Measurements from ENCODE around the gene CENPS. TPM values are rescaled to one million over a fixed set of nuclear protein-coding genes. Genes with fewer than 3 reads are reported as not detected.
A peak's percentile ranks its signal among the peaks of the same experiment; 100 is the strongest.
"Not testable (repeated sequence)": the region's sequence is repeated elsewhere in the genome, so short reads cannot be mapped to it uniquely, and the experiment has no call there.

The CENPS gene
- total RNA-seq, 5 donors from 2014 or later (not counting 1 experiment from before 2014, with no cell fraction given), result 3.5 to 9.7 (median 5.8) TPM

GRCh38 chr1:10450836-10451235, 20.6 kb downstream of the CENPS start:
- Mint-ChIP-seq H3K4me3 (no peak overlapping the region), H3K27me3 (peaks cover 0 to 3% of the 10 kb centered on the region in 2 donors), H3K27ac (no peak overlapping the region), H3K4me1 (no peaks in the 10 kb centered on the region), H3K36me3 (peaks cover 2% of the 10 kb centered on the region), H3K9me3 (no peaks in the 10 kb centered on the region)
- POLR2A ChIA-PET, result no interaction called here
- H3K27me3 ChIP-seq (replicated peaks in 1 of 2; ENCODE audit: control insufficient read depth in 2 of 2, extremely low read depth in 1 of 2, insufficient read depth in 2 of 2, low read length in 1 of 2), result peaks cover 0 to 10% of the 10 kb centered on the region in 2 experiments
- DNase-seq (no peak), ATAC-seq (replicated peaks in 1 of 4) (no peak)
- H3K9me3 ChIP-seq, result no peaks in the 10 kb centered on the region
- CTCF ChIA-PET, result no interaction called here
- H3K36me3 ChIP-seq (ENCODE audit: control insufficient read depth in 2 of 2, extremely low read depth in 1 of 2, insufficient read depth in 1 of 2, low read length in 1 of 2), result no peaks in the 10 kb centered on the region
- no peak overlapping the region for H3K4me3 ChIP-seq (ENCODE audit: control insufficient read depth in 1 of 2, extremely low read depth in 1 of 2, low read length in 1 of 2)
- no peak overlapping the region for H3K27ac ChIP-seq (ENCODE audit: low read length)
- no peaks in the 10 kb centered on the region for H3K4me1 ChIP-seq (ENCODE audit: control insufficient read depth in 1 of 2, extremely low read depth in 1 of 2, insufficient read depth in 2 of 2, low read length in 2 of 2)
- WGBS (ENCODE audit: insufficient coverage), result no CpG with 5 or more reads among the region's 6 CpGs

GRCh38 chr1:10451287-10451686, 21.1 kb downstream of the CENPS start:
- Histone ChIP-seq H3K27ac (ENCODE audit: low read length) (no peak overlapping the region), H3K4me3 (ENCODE audit: control insufficient read depth in 1 of 2, extremely low read depth in 1 of 2, low read length in 1 of 2) (no peak overlapping the region), H3K4me1 (ENCODE audit: control insufficient read depth in 1 of 2, extremely low read depth in 1 of 2, insufficient read depth in 2 of 2, low read length in 2 of 2) (no peaks in the 10 kb centered on the region), H3K27me3 (replicated peaks in 1 of 2; ENCODE audit: control insufficient read depth in 2 of 2, extremely low read depth in 1 of 2, insufficient read depth in 2 of 2, low read length in 1 of 2) (peaks cover 0 to 10% of the 10 kb centered on the region in 2 experiments), H3K9me3 (no peaks in the 10 kb centered on the region), H3K36me3 (ENCODE audit: control insufficient read depth in 2 of 2, extremely low read depth in 1 of 2, insufficient read depth in 1 of 2, low read length in 1 of 2) (no peaks in the 10 kb centered on the region)
- Mint-ChIP-seq H3K36me3 (peaks cover 5% of the 10 kb centered on the region), H3K27me3 (peaks cover 0 to 3% of the 10 kb centered on the region in 2 donors), H3K4me1 (no peaks in the 10 kb centered on the region), H3K9me3 (no peaks in the 10 kb centered on the region), H3K27ac (no peak overlapping the region), H3K4me3 (no peak overlapping the region)
- 30% methylated on average over 4 of the region's 10 CpGs for WGBS (ENCODE audit: insufficient coverage)
- no peak for DNase-seq
- ChIA-PET CTCF (interaction anchor here in 1 of 2 donors (0.9 kb wide), 1 partner anchor 9 kb away, joined by 3 read pairs; no protein-coding TSS in a partner anchor), POLR2A (no interaction called here)
- no peak for ATAC-seq (replicated peaks in 1 of 4)

- ChIA-PET POLR2A (interaction anchor here in 1 of 2 donors (0.6 kb wide), 2 partner anchors 236 to 486 kb away, joined by 6 to 7 read pairs; no protein-coding TSS in a partner anchor), CTCF (interaction anchor here (0.6 to 1.3 kb wide), 4 partner anchors 26 to 549 kb away, joined by 3 to 5 read pairs (median 4); partner anchors contain the start of gene CENPS (in 1 of the 2))
- Histone ChIP-seq H3K4me3 (ENCODE audit: control insufficient read depth in 1 of 2, extremely low read depth in 1 of 2, low read length in 1 of 2) (no peak overlapping the region), H3K27ac (ENCODE audit: low read length) (no peak overlapping the region), H3K36me3 (ENCODE audit: control insufficient read depth in 2 of 2, extremely low read depth in 1 of 2, insufficient read depth in 1 of 2, low read length in 1 of 2) (peaks cover 0 to 4% of the 10 kb centered on the region in 2 donors), H3K27me3 (replicated peaks in 1 of 2; ENCODE audit: control insufficient read depth in 2 of 2, extremely low read depth in 1 of 2, insufficient read depth in 2 of 2, low read length in 1 of 2) (no peaks in the 10 kb centered on the region), H3K4me1 (ENCODE audit: control insufficient read depth in 1 of 2, extremely low read depth in 1 of 2, insufficient read depth in 2 of 2, low read length in 2 of 2) (peaks cover 0 to 6% of the 10 kb centered on the region in 2 experiments), H3K9me3 (no peaks in the 10 kb centered on the region)
- no peaks in the 10 kb centered on the region for H3K9me3 Mint-ChIP-seq
- H3K27me3 Mint-ChIP-seq, result no peaks in the 10 kb centered on the region
- ATAC-seq (replicated peaks in 1 of 4) (no peak), DNase-seq (no peak)
- WGBS (ENCODE audit: insufficient coverage), result 72% methylated on average over 2 of the region's 5 CpGs
- no peak overlapping the region for H3K4me3 Mint-ChIP-seq
- peaks cover 0 to 11% (median 10%) of the 10 kb centered on the region in 3 donors for H3K4me1 Mint-ChIP-seq
- no peak overlapping the region for H3K27ac Mint-ChIP-seq
- H3K36me3 Mint-ChIP-seq, result peaks cover 4% of the 10 kb centered on the region
These were observed 25.8 kb downstream of the CENPS start for GRCh38 chr1:10456048-10456447.

- H3K27ac Mint-ChIP-seq, result no peak overlapping the region
- ATAC-seq (replicated peaks in 1 of 4) (no peak), DNase-seq (no peak)
- no CpG with 5 or more reads among the region's 7 CpGs for WGBS (ENCODE audit: insufficient coverage)
- H3K4me3 ChIP-seq (ENCODE audit: control insufficient read depth in 1 of 2, extremely low read depth in 1 of 2, low read length in 1 of 2), result no peak overlapping the region
- no peaks in the 10 kb centered on the region for H3K27me3 Mint-ChIP-seq
- H3K36me3 Mint-ChIP-seq, result peaks cover 10% of the 10 kb centered on the region
- peaks cover 0 to 6% of the 10 kb centered on the region in 2 experiments for H3K4me1 ChIP-seq (ENCODE audit: control insufficient read depth in 1 of 2, extremely low read depth in 1 of 2, insufficient read depth in 2 of 2, low read length in 2 of 2)
- H3K4me1 Mint-ChIP-seq, result peaks cover 0 to 11% (median 10%) of the 10 kb centered on the region in 3 donors
- peaks cover 0 to 10% of the 10 kb centered on the region in 2 donors for H3K36me3 ChIP-seq (ENCODE audit: control insufficient read depth in 2 of 2, extremely low read depth in 1 of 2, insufficient read depth in 1 of 2, low read length in 1 of 2)
- H3K27me3 ChIP-seq (replicated peaks in 1 of 2; ENCODE audit: control insufficient read depth in 2 of 2, extremely low read depth in 1 of 2, insufficient read depth in 2 of 2, low read length in 1 of 2), result no peaks in the 10 kb centered on the region
- H3K9me3 Mint-ChIP-seq, result no peaks in the 10 kb centered on the region
- CTCF ChIA-PET, result interaction anchor here (0.6 to 1.3 kb wide), 4 partner anchors 27 to 550 kb away, joined by 3 to 5 read pairs (median 4); partner anchors contain the start of gene CENPS (in 1 of the 2)
- POLR2A ChIA-PET, result interaction anchor here in 1 of 2 donors (0.6 kb wide), 2 partner anchors 237 to 487 kb away, joined by 6 to 7 read pairs; no protein-coding TSS in a partner anchor
- no peak overlapping the region for H3K27ac ChIP-seq (ENCODE audit: low read length)
- no peak overlapping the region for H3K4me3 Mint-ChIP-seq
- H3K9me3 ChIP-seq, result no peaks in the 10 kb centered on the region
These were observed 26.4 kb downstream of the CENPS start for GRCh38 chr1:10456661-10457060.

- DNase-seq; H3K9me3 Mint-ChIP-seq; H3K9me3 ChIP-seq; H3K27ac ChIP-seq (ENCODE audit: low read length); CTCF ChIA-PET; ATAC-seq (replicated peaks in 1 of 4); H3K27me3 Mint-ChIP-seq; H3K4me3 ChIP-seq (ENCODE audit: control insufficient read depth in 1 of 2, extremely low read depth in 1 of 2, low read length in 1 of 2); H3K4me1 ChIP-seq (ENCODE audit: control insufficient read depth in 1 of 2, extremely low read depth in 1 of 2, insufficient read depth in 2 of 2, low read length in 2 of 2); H3K27me3 ChIP-seq (replicated peaks in 1 of 2; ENCODE audit: control insufficient read depth in 2 of 2, extremely low read depth in 1 of 2, insufficient read depth in 2 of 2, low read length in 1 of 2); POLR2A ChIA-PET; H3K4me3 Mint-ChIP-seq: not testable (repeated sequence)
- H3K36me3 ChIP-seq (ENCODE audit: control insufficient read depth in 2 of 2, extremely low read depth in 1 of 2, insufficient read depth in 1 of 2, low read length in 1 of 2), result peaks cover 0 to 13% of the 10 kb centered on the region in 2 donors
- Mint-ChIP-seq H3K36me3 (peaks cover 11% of the 10 kb centered on the region), H3K27ac (peak overlapping the region in 1 of 2 donors; percentile 34), H3K4me1 (peaks cover 0 to 11% (median 10%) of the 10 kb centered on the region in 3 donors)
- WGBS (ENCODE audit: insufficient coverage), result 67% methylated on average over 1 of the region's 7 CpGs
These were observed 27.2 kb downstream of the CENPS start for GRCh38 chr1:10457462-10457861.

GRCh38 chr1:10457875-10458274, 27.6 kb downstream of the CENPS start:
- Histone ChIP-seq H3K9me3 (no peaks in the 10 kb centered on the region), H3K36me3 (ENCODE audit: control insufficient read depth in 2 of 2, extremely low read depth in 1 of 2, insufficient read depth in 1 of 2, low read length in 1 of 2) (peaks cover 0 to 17% of the 10 kb centered on the region in 2 donors), H3K27me3 (replicated peaks in 1 of 2; ENCODE audit: control insufficient read depth in 2 of 2, extremely low read depth in 1 of 2, insufficient read depth in 2 of 2, low read length in 1 of 2) (no peaks in the 10 kb centered on the region), H3K4me3 (ENCODE audit: control insufficient read depth in 1 of 2, extremely low read depth in 1 of 2, low read length in 1 of 2) (no peak overlapping the region), H3K4me1 (ENCODE audit: control insufficient read depth in 1 of 2, extremely low read depth in 1 of 2, insufficient read depth in 2 of 2, low read length in 2 of 2) (peaks cover 0 to 6% of the 10 kb centered on the region in 2 experiments), H3K27ac (ENCODE audit: low read length) (no peak overlapping the region)
- peak overlapping the region in 1 of 2 donors; percentile 17 for H3K27ac Mint-ChIP-seq
- peaks cover 15% of the 10 kb centered on the region for H3K36me3 Mint-ChIP-seq
- POLR2A ChIA-PET, result interaction anchor here in 1 of 2 donors (0.6 kb wide), 1 partner anchor 38 kb away, joined by 4 read pairs; no protein-coding TSS in a partner anchor
- ATAC-seq (replicated peaks in 1 of 4) (no peak), DNase-seq (no peak)
- WGBS (ENCODE audit: insufficient coverage), result 95% methylated on average over 9 of the region's 9 CpGs
- H3K4me3 Mint-ChIP-seq, result no peak overlapping the region
- no peaks in the 10 kb centered on the region for H3K27me3 Mint-ChIP-seq
- peaks cover 0 to 11% (median 10%) of the 10 kb centered on the region in 3 donors for H3K4me1 Mint-ChIP-seq
- H3K9me3 Mint-ChIP-seq, result no peaks in the 10 kb centered on the region
- CTCF ChIA-PET, result no interaction called here

All from T-cell (primary cell).